GM13977 (cell line): ENCODE results near the gene FMO5.
"Not testable (repeated sequence)": the region's sequence is repeated elsewhere in the genome, so short reads cannot be mapped to it uniquely, and the experiment has no call there.

Experiments
- DNase-seq: peaks from one replicate; pipeline ENCODE4 v3.0.0; 2012; ENCODE audit warnings: low spot score
- CTCF ChIP-seq: IDR thresholded peaks from 2 replicates; pipeline ENCODE4 v1.5.1; 2012; ENCODE audit warnings: mild to moderate bottlenecking, control low read depth; ENCODE audit not compliant: insufficient read depth; ENCODE audit errors: extremely low read depth, missing control alignments
- in situ Hi-C: fragments of 300-500 bp; cut with MboI; formaldehyde crosslinking; loops from one replicate; pipeline ENCODE4 v1.12.0; 2022; ENCODE audit warnings: low sequenced_read_pairs, low pct_unique_long_range_greater_than_20kb, mixed read lengths, inconsistent platforms; ENCODE audit not compliant: unreplicated experiment

The FMO5 gene

GRCh38 chr1:147207192-147207591 lies 17.9 kb downstream of the FMO5 start:
- no peak for DNase-seq
- TF ChIP-seq CTCF: no peak
- in situ Hi-C loops: no loop called here

- TF ChIP-seq CTCF: no peak
- in situ Hi-C loops: no loop called here
Observed at GRCh38 chr1:147204080-147204479, 21.1 kb downstream of the FMO5 start.

GRCh38 chr1:147202576-147202975 lies 22.6 kb downstream of the FMO5 start:
- DNase-seq: no peak
- no peak for TF ChIP-seq CTCF
- in situ Hi-C loops: no loop called here

More at GRCh38 chr1:147204080-147204479, 21.1 kb downstream of the FMO5 start:
- no peak for DNase-seq

- DNase-seq: no peak
- in situ Hi-C loops: no loop called here
- no peak for TF ChIP-seq CTCF
Observed at GRCh38 chr1:147201786-147202185, 23.4 kb downstream of the FMO5 start.

- in situ Hi-C loops: no loop called here
- no peak for DNase-seq
- no peak for TF ChIP-seq CTCF
Observed at GRCh38 chr1:147201276-147201675, 23.9 kb downstream of the FMO5 start.

- in situ Hi-C loops, DNase-seq: not testable (repeated sequence)
Observed at GRCh38 chr1:147197324-147197723, 27.8 kb downstream of the FMO5 start.

- in situ Hi-C loops: no loop called here
- DNase-seq: no peak
- TF ChIP-seq CTCF: no peak
Observed at GRCh38 chr1:147189514-147189913, 35.6 kb downstream of the FMO5 start.

- DNase-seq: no peak
- TF ChIP-seq CTCF: no peak
- in situ Hi-C loops: no loop called here
Observed at GRCh38 chr1:147185432-147185831, 39.7 kb downstream of the FMO5 start.
